CD14-positive monocyte (primary cell): Measurements from ENCODE around the gene KRT12. TPM values are rescaled to one million over a fixed set of nuclear protein-coding genes. Genes with fewer than 3 reads are reported as not detected.

Experiments used
- DNase-seq, 3 donors: peaks; one replicate each; pipeline ENCODE4 v3.0.0-alpha.2; 2011 to 2022
- H2AFZ ChIP-seq: 2 replicates; pipeline ENCODE4 v1.6.0; 2012; ENCODE audit warnings: mild to moderate bottlenecking, low read depth, low read length, inconsistent platforms; ENCODE audit not compliant: insufficient read depth, poor library complexity, severe bottlenecking
- H3K27ac ChIP-seq, 2 donors: 1 replicate in 1 of 2; 2 replicates in 1 of 2; pipeline ENCODE4 v1.5.1; 2012 to 2013; ENCODE audit warnings: low read length in 2 of 2, control low read depth in 1 of 2, inconsistent platforms in 1 of 2, low read depth in 1 of 2, mild to moderate bottlenecking in 1 of 2
- H3K27me3 ChIP-seq, 2 donors: one replicate each; pipeline versions ENCODE4 v1.6.0 to v1.6.1; 2011 to 2013; ENCODE audit warnings: low read length in 2 of 2; ENCODE audit not compliant: control insufficient read depth in 2 of 2, insufficient read depth in 2 of 2
- H3K36me3 ChIP-seq, 2 donors: replicated peaks in 1 of 2; 1 replicate in 1 of 2; 2 replicates in 1 of 2; pipeline versions ENCODE4 v1.5.1 to v1.6.1; 2012 to 2013; ENCODE audit warnings: low read length in 2 of 2, control low read depth in 1 of 2, inconsistent platforms in 1 of 2, mild to moderate bottlenecking in 1 of 2; ENCODE audit not compliant: insufficient read depth in 2 of 2, control insufficient read depth in 1 of 2
- H3K4me1 ChIP-seq, 2 donors: 1 replicate in 1 of 2; 2 replicates in 1 of 2; pipeline versions ENCODE4 v1.5.1 to v1.6.1; 2012 to 2013; ENCODE audit warnings: low read length in 2 of 2, control low read depth in 1 of 2, inconsistent platforms in 1 of 2, mild to moderate bottlenecking in 1 of 2, moderate library complexity in 1 of 2; ENCODE audit not compliant: insufficient read depth in 2 of 2, control insufficient read depth in 1 of 2
- H3K4me2 ChIP-seq: replicated peaks from 2 replicates; pipeline ENCODE3; 2012; ENCODE audit warnings: low read length, moderate library complexity, mild to moderate bottlenecking; ENCODE audit not compliant: poor library complexity, severe bottlenecking; ENCODE audit errors: extremely low read depth
- H3K4me3 ChIP-seq, 3 experiments: fragments of 200-600 bp in 1 of 3; sonication (generic) in 1 of 3; replicated peaks in 1 of 3; 1 replicate in 2 of 3; 2 replicates in 1 of 3; pipeline ENCODE4 v1.5.1; 2011 to 2013; ENCODE audit warnings: low read length in 3 of 3, mild to moderate bottlenecking in 3 of 3, control low read depth in 2 of 3, low read depth in 2 of 3, inconsistent platforms in 1 of 3, moderate library complexity in 1 of 3
- H3K79me2 ChIP-seq: 2 replicates; pipeline ENCODE4 v1.6.0; 2012; ENCODE audit warnings: mild to moderate bottlenecking, control low read depth, inconsistent platforms, low read length, moderate library complexity; ENCODE audit not compliant: insufficient read depth
- H3K9ac ChIP-seq: 2 replicates; pipeline ENCODE4 v1.6.0; 2017; ENCODE audit warnings: low read length, mild to moderate bottlenecking; ENCODE audit not compliant: insufficient read depth, poor library complexity, severe bottlenecking
- H3K9me3 ChIP-seq, 2 donors: replicated peaks in 1 of 2; 1 replicate in 1 of 2; 2 replicates in 1 of 2; pipeline versions ENCODE4 v1.5.1 to v1.6.1; 2012 to 2013; ENCODE audit warnings: low read length in 2 of 2, control low read depth in 1 of 2; ENCODE audit not compliant: control insufficient read depth in 1 of 2, insufficient read depth in 1 of 2
- H4K20me1 ChIP-seq: 2 replicates; pipeline ENCODE4 v1.6.0; 2012; ENCODE audit warnings: mild to moderate bottlenecking, low read length, control low read depth, moderate library complexity; ENCODE audit not compliant: insufficient read depth
- H3K27ac Mint-ChIP-seq, 7 donors: one replicate each; pipeline ENCODE4 v1.8.0; 2020; ENCODE audit warnings: mild to moderate bottlenecking in 7 of 7, mixed read lengths in 7 of 7, moderate library complexity in 6 of 7, inconsistent platforms in 2 of 7
- H3K27me3 Mint-ChIP-seq, 3 donors: one replicate each; pipeline ENCODE4 v1.8.0; 2021 to 2022; ENCODE audit warnings: low read depth in 3 of 3, mild to moderate bottlenecking in 3 of 3, mixed read lengths in 3 of 3, moderate library complexity in 3 of 3, inconsistent platforms in 1 of 3
- H3K36me3 Mint-ChIP-seq, 2 donors: one replicate each; pipeline ENCODE4 v1.8.0; 2020; ENCODE audit warnings: mixed read lengths in 2 of 2, inconsistent platforms in 1 of 2, mild to moderate bottlenecking in 1 of 2
- H3K4me1 Mint-ChIP-seq: one replicate; pipeline ENCODE4 v1.8.0; 2020; ENCODE audit warnings: mild to moderate bottlenecking, mixed read lengths
- H3K4me3 Mint-ChIP-seq, 2 donors: one replicate each; pipeline ENCODE4 v1.8.0; 2020; ENCODE audit warnings: mild to moderate bottlenecking in 2 of 2, mixed read lengths in 2 of 2, moderate library complexity in 1 of 2
- H3K9me3 Mint-ChIP-seq, 7 donors: one replicate each; pipeline ENCODE4 v1.8.0; 2020 to 2022; ENCODE audit warnings: mixed read lengths in 7 of 7, mild to moderate bottlenecking in 6 of 7, moderate library complexity in 6 of 7, inconsistent platforms in 2 of 7
- WGBS: methylation state at CpG from one replicate; pipeline ENCODE4 v1.1.5; 2013; ENCODE audit warnings: missing lambda C conversion rate; ENCODE audit not compliant: insufficient coverage; 5-methylcytosine and 5-hydroxymethylcytosine counted together
- intact Hi-C, 2 donors: fragments of 100-400 bp; cut with micrococcal nuclease; formaldehyde crosslinking; loops; one replicate each; pipeline versions ENCODE4 v1.15.0 to v1.15.1; 2023
- polyA plus RNA-seq, 3 donors: library from polyadenylated mRNA; depleted of rRNA in 1 of 3; unstranded in 2 of 3; stranded (reverse) in 1 of 3; fragments of 300-500 nt in 2 of 3; fragments of >200 nt in 1 of 3; fragmentation: Illumina TruSeq in 2 of 3; gene quantifications; 1 replicate in 2 of 3; 2 replicates in 1 of 3; pipeline ENCODE4 v1.2.3, GENCODE V29; 2012 to 2021
- TF ChIP-seq, protein P1 (sequence below): fragments of 200-600 bp; IDR thresholded peaks from one replicate; pipeline ENCODE4 v1.8.0; 2022; ENCODE audit warnings: antibody characterized with exemption, mild to moderate bottlenecking

KRT12 gene
- polyA plus RNA-seq, 3 donors, result not detected

DNA sequence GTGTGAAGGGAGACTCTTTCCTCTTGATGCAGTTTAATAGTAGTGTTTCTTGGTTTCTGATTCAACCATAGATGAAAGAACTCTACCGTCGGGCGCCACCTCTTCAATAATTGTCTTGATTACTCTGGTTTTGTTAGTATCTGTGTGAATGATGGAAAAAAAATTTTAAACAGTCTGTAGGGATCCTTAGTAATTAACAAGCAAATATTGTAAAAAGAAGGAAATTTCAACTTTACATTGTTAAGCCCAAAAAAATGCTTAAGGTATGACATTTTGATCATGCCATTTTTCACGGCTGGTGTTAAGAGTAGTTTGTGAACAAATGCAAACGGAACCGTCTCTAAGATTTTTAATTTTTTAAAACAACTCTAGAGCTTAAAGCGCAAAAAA lies 48.7 kb downstream of the KRT12 start:
- peak overlapping the region; percentile 81 for H2AFZ ChIP-seq
- TF ChIP-seq, protein P1, sequence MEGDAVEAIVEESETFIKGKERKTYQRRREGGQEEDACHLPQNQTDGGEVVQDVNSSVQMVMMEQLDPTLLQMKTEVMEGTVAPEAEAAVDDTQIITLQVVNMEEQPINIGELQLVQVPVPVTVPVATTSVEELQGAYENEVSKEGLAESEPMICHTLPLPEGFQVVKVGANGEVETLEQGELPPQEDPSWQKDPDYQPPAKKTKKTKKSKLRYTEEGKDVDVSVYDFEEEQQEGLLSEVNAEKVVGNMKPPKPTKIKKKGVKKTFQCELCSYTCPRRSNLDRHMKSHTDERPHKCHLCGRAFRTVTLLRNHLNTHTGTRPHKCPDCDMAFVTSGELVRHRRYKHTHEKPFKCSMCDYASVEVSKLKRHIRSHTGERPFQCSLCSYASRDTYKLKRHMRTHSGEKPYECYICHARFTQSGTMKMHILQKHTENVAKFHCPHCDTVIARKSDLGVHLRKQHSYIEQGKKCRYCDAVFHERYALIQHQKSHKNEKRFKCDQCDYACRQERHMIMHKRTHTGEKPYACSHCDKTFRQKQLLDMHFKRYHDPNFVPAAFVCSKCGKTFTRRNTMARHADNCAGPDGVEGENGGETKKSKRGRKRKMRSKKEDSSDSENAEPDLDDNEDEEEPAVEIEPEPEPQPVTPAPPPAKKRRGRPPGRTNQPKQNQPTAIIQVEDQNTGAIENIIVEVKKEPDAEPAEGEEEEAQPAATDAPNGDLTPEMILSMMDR, result no peak
- peak overlapping the region; percentile 42 to 48 for H3K27ac ChIP-seq
- peaks cover 12 to 15% of the 10 kb centered on the region in 2 donors for H3K36me3 Mint-ChIP-seq
- H4K20me1 ChIP-seq, result no peaks in the 10 kb centered on the region
- H3K9me3 Mint-ChIP-seq, result peaks cover 15 to 51% (median 35%) of the 10 kb centered on the region in 7 donors
- peak overlapping the region; percentile 77 to 99 (median 85) for H3K4me3 ChIP-seq
- peaks cover 7 to 17% of the 10 kb centered on the region in 2 donors for H3K9me3 ChIP-seq
- peaks cover 13 to 38% of the 10 kb centered on the region in 2 donors for H3K27me3 ChIP-seq
- DNase-seq, result no peak
- H3K27me3 Mint-ChIP-seq, result peaks cover 24 to 39% (median 25%) of the 10 kb centered on the region in 3 donors
- H3K4me2 ChIP-seq, result peak overlapping the region; percentile 82
- peaks cover 0 to 9% of the 10 kb centered on the region in 2 donors for H3K36me3 ChIP-seq
- H3K4me3 Mint-ChIP-seq, result peak overlapping the region; percentile 82 to 92
- H3K4me1 Mint-ChIP-seq, result peaks cover 12% of the 10 kb centered on the region
- 0% methylated on average over 1 of the region's 7 CpGs for WGBS
- intact Hi-C loops, result loop anchor here in 1 of 2 donors (5.0 kb wide), 2 partner anchors 729 to 849 kb away; no protein-coding TSS in a partner anchor
- no peaks in the 10 kb centered on the region for H3K79me2 ChIP-seq
- H3K4me1 ChIP-seq, result peaks cover 8 to 14% of the 10 kb centered on the region in 2 donors
- H3K27ac Mint-ChIP-seq, result peak overlapping the region; percentile 41 to 84 (median 79)
- peak overlapping the region; percentile 64 for H3K9ac ChIP-seq

- no peak overlapping the region for H3K4me3 ChIP-seq
- H3K9ac ChIP-seq, result no peak overlapping the region
- H3K27ac ChIP-seq, result no peak overlapping the region
- Mint-ChIP-seq H3K4me3 (peak overlapping the region in 1 of 2 donors; percentile 54), H3K4me1 (peaks cover 12% of the 10 kb centered on the region), H3K27ac (peak overlapping the region in 1 of 7 donors; percentile 42), H3K27me3 (peaks cover 22 to 43% (median 26%) of the 10 kb centered on the region in 3 donors), H3K36me3 (peaks cover 12% of the 10 kb centered on the region in 2 donors), H3K9me3 (peaks cover 15 to 50% (median 35%) of the 10 kb centered on the region in 7 donors)
- H3K36me3 ChIP-seq, result peaks cover 0 to 9% of the 10 kb centered on the region in 2 donors
- H3K9me3 ChIP-seq, result peaks cover 7 to 17% of the 10 kb centered on the region in 2 donors
- H2AFZ ChIP-seq, result no peak overlapping the region
- peaks cover 8 to 14% of the 10 kb centered on the region in 2 donors for H3K4me1 ChIP-seq
- TF ChIP-seq, protein P1, result no peak
- no peak for DNase-seq
- H3K27me3 ChIP-seq, result peaks cover 23 to 46% of the 10 kb centered on the region in 2 donors
- 100% methylated on average over 3 of the region's 4 CpGs for WGBS
- no peaks in the 10 kb centered on the region for H4K20me1 ChIP-seq
- no peaks in the 10 kb centered on the region for H3K79me2 ChIP-seq
- intact Hi-C loops, result loop anchor here in 1 of 2 donors (5.0 kb wide), 2 partner anchors 730 to 850 kb away; no protein-coding TSS in a partner anchor
- no peak overlapping the region for H3K4me2 ChIP-seq
These were observed 49.8 kb downstream of the KRT12 start for GRCh38 chr17:40817103-40817682.
